ENCODE data around the gene FAM163B. TPM values are rescaled to one million over a fixed set of nuclear protein-coding genes. Genes with fewer than 3 reads are reported as not detected.

The FAM163B gene
- total and polyA plus RNA-seq, 2 of the 8 experiments (the other 6 are each of a cell fraction or from before 2014, with no cell fraction given), result 0.63 to 1.0 TPM

DNA sequence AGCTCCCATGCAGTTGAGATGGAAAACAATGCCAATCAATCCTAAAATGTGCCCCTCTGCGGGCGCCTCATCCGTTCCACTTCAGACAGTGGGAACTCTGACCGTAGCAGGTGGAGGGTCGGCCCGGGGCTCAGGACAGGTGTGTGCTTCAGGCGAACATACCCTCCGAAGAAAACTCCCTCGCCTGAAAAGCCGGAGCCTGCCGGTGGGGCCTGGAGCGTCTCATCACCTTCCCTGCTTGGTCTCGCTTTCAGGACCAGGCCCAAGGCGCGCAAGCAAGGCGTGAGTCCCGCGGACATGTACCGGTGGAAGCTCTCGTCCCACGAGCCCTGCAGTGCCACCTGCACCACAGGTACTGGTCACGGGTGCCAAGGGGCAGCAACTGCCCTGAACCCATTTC is 48.2 kb downstream of the FAM163B start:
- no peaks in the 10 kb centered on the region; a peak in 1 of 7 replicates for H3K27me3 ChIP-seq (replicated peaks in 1 of 4; ENCODE audit: control insufficient read depth in 3 of 4, extremely low read depth in 1 of 4, insufficient read depth in 3 of 4, low read length in 3 of 4)
- ChIA-PET POLR2A (ENCODE audit: partially characterized antibody) (interaction anchor here (0.9 to 1.2 kb wide), 3 partner anchors 22 to 146 kb away, joined by 3 read pairs; no protein-coding TSS in a partner anchor), CTCF (ENCODE audit: partially characterized antibody) (interaction anchor here (0.8 to 1.4 kb wide), 7 partner anchors 10 to 182 kb away, joined by 3 to 6 read pairs (median 3); no protein-coding TSS in a partner anchor)
- no peak overlapping the region for H4K5ac ChIP-seq (ENCODE audit: insufficient read length, low read depth, low read length)
- H3K36me3 ChIP-seq (ENCODE audit: control insufficient read depth in 2 of 4, insufficient read depth in 4 of 4, low read length in 3 of 4), result no peaks in the 10 kb centered on the region
- H4K91ac ChIP-seq (replicated peaks; ENCODE audit: insufficient read length, low read length), result peak overlapping the region; percentile 40
- H3K27ac ChIP-seq (ENCODE audit: low read depth, low read length), result no peak overlapping the region
- H2AFZ ChIP-seq (ENCODE audit: low read length), result no peak overlapping the region
- no peak overlapping the region for H3K23ac ChIP-seq (ENCODE audit: insufficient read length)
- no peak overlapping the region for H3K56ac ChIP-seq (replicated peaks; ENCODE audit: insufficient read length, low read depth, low read length)
- FAIRE-seq (no peak), DNase-seq (ENCODE audit: low read depth in 1 of 2, low spot score in 2 of 2) (no peak)
- H4K8ac ChIP-seq (ENCODE audit: extremely low read depth, insufficient read depth, low read length), result no peak overlapping the region
- no peak overlapping the region for H3K4me2 ChIP-seq (ENCODE audit: insufficient read depth in 1 of 2, low read depth in 2 of 2, low read length in 2 of 2)
- H2BK12ac ChIP-seq (ENCODE audit: low read depth, low read length), result no peak overlapping the region
- no peak overlapping the region for H3K18ac ChIP-seq (ENCODE audit: extremely low read depth, low read length)
- H4K20me1 ChIP-seq (replicated peaks in 1 of 2; ENCODE audit: control insufficient read depth in 1 of 2, insufficient read depth in 2 of 2, low read length in 2 of 2), result no peaks in the 10 kb centered on the region
- WGBS, 2 experiments (ENCODE audit: extremely low coverage in 1 of 2, insufficient coverage in 1 of 2, insufficient read length in 1 of 2, insufficient replicate concordance in 2 of 2, low coverage in 1 of 2, low lambda C conversion rate in 2 of 2, missing lambda C conversion rate in 1 of 2), result 91% methylated on average over 21 of the region's 22 CpGs; no CpG with 5 or more reads in 1 of the 2 experiments
- no peak overlapping the region for H2BK20ac ChIP-seq (ENCODE audit: low read length)
- no peaks in the 10 kb centered on the region for H3K79me2 ChIP-seq (ENCODE audit: control insufficient read depth in 1 of 2, insufficient read depth in 2 of 2, low read length in 2 of 2)
- H2AK5ac ChIP-seq (ENCODE audit: low read depth, low read length), result no peak overlapping the region
- H3K4me1 ChIP-seq (replicated peaks in 1 of 4; ENCODE audit: control insufficient read depth in 3 of 4, insufficient read depth in 4 of 4, low read length in 3 of 4), result peaks cover 9 to 19% (median 11%) of the 10 kb centered on the region in 4 experiments; a peak in 6 of 7 replicates
- no peak for TF ChIP-seq POLR2AphosphoS5 (IDR thresholded peaks at IDR 0.05; ENCODE audit: low read depth, low read length)
- TF ChIP-seq ZNF274 (IDR thresholded peaks at IDR 0.05; ENCODE audit: borderline replicate concordance, extremely low read depth, low read length), result no peak
- TF ChIP-seq TAF1 (IDR thresholded peaks at IDR 0.05; ENCODE audit: low read depth, low read length), result no peak
- TF ChIP-seq GTF2F1 (IDR thresholded peaks at IDR 0.05; ENCODE audit: borderline replicate concordance, low read depth, low read length), result no peak
- no peak for TF ChIP-seq RNF2 (IDR thresholded peaks at IDR 0.05; ENCODE audit: borderline replicate concordance, low read depth, low read length, missing control alignments, poor library complexity, severe bottlenecking)
- TF ChIP-seq, protein P1, sequence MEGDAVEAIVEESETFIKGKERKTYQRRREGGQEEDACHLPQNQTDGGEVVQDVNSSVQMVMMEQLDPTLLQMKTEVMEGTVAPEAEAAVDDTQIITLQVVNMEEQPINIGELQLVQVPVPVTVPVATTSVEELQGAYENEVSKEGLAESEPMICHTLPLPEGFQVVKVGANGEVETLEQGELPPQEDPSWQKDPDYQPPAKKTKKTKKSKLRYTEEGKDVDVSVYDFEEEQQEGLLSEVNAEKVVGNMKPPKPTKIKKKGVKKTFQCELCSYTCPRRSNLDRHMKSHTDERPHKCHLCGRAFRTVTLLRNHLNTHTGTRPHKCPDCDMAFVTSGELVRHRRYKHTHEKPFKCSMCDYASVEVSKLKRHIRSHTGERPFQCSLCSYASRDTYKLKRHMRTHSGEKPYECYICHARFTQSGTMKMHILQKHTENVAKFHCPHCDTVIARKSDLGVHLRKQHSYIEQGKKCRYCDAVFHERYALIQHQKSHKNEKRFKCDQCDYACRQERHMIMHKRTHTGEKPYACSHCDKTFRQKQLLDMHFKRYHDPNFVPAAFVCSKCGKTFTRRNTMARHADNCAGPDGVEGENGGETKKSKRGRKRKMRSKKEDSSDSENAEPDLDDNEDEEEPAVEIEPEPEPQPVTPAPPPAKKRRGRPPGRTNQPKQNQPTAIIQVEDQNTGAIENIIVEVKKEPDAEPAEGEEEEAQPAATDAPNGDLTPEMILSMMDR (IDR thresholded peaks at IDR 0.05; ENCODE audit: control extremely low read depth in 1 of 3, insufficient read depth in 1 of 3, low read depth in 1 of 3, low read length in 3 of 3), result no peak
- H3K79me1 ChIP-seq (ENCODE audit: low read depth, low read length), result no peaks in the 10 kb centered on the region; the same call in 1 of the 2 replicates
- no peaks in the 10 kb centered on the region for H3K23me2 ChIP-seq (ENCODE audit: low read depth, low read length)
- no peak overlapping the region for H3K4me3 ChIP-seq (ENCODE audit: extremely low read depth in 1 of 4, insufficient read depth in 2 of 4, low read depth in 3 of 4, low read length in 4 of 4)
- H3K14ac ChIP-seq (ENCODE audit: insufficient read length), result no peak overlapping the region
- no peaks in the 10 kb centered on the region for H3K9me3 ChIP-seq (ENCODE audit: insufficient read depth in 2 of 2, low read depth in 1 of 2, low read length in 1 of 2)
- no peak overlapping the region for H2BK5ac ChIP-seq (ENCODE audit: low read depth, low read length)
- peak overlapping the region; percentile 69 for H3K4ac ChIP-seq (replicated peaks; ENCODE audit: insufficient read length, low read depth, low read length)
- H2BK120ac ChIP-seq (replicated peaks; ENCODE audit: low read depth, low read length), result no peak overlapping the region
- H2BK15ac ChIP-seq (ENCODE audit: low read length), result no peak overlapping the region
- H3K9ac ChIP-seq (replicated peaks in 1 of 4; ENCODE audit: extremely low read depth in 1 of 4, low read depth in 3 of 4, low read length in 3 of 4), result no peak overlapping the region

Data from H1 (cell line).